HG03565 (cell line): Measurements from ENCODE around the gene APOE.
"Not testable (repeated sequence)": the region's sequence is repeated elsewhere in the genome, so short reads cannot be mapped to it uniquely, and the experiment has no call there.

ENCODE experiments used
- ATAC-seq: cut with Tn5 transposase; IDR thresholded peaks from one replicate; pipeline ENCODE4 v1.9.1; 2021; ENCODE audit warnings: mild to moderate bottlenecking, moderate library complexity; ENCODE audit not compliant: unreplicated experiment

The APOE gene

DNA sequence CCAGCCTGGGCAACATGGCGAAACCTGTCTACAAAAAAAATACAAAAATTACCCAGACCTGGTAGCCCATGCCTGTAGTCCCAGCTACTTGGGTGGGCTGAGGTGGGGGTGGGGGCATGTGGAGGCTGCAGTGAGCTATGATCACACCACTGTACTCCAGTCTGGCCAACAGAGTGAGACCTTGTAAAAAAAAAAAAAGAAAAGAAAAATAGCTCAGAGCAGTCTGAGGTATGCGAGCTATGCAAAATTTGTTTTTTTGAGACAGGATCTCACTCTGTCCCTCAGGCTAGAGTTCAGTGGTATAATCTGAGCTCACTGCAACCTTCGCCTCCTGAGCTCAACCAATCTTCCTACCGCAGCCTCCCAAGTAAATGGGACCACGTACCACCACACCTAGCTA, 21.7 kb upstream of the APOE start:
- no peak for ATAC-seq

DNA sequence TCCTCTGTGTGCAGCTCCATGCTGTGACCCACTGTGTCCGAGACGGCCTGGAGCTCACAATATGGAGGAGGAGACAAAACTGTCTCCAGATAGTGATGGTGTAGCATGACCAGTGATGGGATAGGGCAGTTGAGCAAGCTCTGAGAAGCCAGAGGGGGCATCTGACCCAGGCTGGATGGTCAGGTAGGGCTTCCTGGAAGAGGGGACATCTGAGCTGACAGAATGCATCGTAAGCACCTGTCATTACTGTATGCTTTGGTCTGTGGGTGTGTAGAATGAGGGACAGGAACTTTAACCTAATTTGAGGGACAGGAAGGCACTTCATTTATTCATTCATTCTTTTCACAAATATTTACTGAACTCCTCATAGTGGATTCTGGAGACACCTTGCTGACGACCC, 21.0 kb upstream of the APOE start:
- ATAC-seq: no peak

GRCh38 chr19:44886141-44886540, 19.5 kb upstream of the APOE start:
- ATAC-seq: no peak

DNA sequence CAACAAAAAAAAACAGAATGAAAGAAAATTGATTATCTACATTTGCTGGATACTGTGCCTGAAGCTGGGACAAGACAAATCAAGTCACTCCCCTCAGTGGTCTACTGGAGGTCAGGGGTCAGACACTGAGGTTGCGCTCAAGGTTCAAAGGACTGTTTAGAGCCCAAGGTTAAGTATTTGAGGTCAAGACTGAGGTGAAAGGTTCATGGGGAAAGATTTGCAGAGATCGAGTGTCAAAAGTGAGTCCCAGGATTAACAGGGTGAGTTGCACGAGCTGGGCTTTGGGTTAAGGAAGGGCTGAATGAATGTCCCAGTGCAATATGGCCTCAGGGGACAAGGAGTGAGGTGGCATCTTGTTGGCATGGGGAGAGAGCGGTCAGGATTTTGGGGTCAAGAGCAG, 17.9 kb upstream of the APOE start:
- no peak for ATAC-seq

GRCh38 chr19:44888335-44888734, 17.3 kb upstream of the APOE start:
- not testable (repeated sequence) for ATAC-seq

- ATAC-seq: no peak
Observed at GRCh38 chr19:44889830-44890365, 15.7 kb upstream of the APOE start.

DNA sequence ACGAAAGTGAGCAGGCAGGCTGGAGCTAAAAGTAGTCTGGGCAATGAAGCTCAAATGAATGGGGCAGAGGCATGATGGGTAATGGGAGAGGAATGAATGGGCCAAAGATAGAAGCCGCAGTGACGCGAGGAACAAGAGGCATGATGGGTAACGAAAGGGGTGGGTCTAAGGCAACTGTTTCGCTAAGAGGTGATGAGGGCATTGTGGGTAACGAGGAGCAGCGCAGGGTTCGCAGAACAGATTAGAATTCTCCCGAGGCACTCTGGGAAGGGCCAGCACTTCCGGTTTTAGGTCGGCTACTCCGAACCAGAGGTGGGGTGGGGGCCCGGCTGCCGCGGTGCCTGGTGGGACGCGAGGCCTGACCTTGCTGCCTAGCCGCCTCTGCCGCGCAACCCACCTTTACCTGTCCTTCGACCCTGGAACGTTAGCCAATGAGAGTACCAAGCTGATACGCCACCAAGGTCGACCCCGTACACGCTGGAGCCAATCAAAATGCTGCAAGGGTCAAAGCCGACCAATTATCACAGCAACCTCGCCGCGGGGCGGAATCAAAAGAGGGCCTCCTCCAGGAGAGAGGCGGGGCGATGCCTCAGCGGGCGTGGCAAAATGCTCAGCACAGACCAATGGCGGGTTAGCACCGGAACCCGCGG, 15.1 kb upstream of the APOE start:
- peak; percentile 74 for ATAC-seq

DNA sequence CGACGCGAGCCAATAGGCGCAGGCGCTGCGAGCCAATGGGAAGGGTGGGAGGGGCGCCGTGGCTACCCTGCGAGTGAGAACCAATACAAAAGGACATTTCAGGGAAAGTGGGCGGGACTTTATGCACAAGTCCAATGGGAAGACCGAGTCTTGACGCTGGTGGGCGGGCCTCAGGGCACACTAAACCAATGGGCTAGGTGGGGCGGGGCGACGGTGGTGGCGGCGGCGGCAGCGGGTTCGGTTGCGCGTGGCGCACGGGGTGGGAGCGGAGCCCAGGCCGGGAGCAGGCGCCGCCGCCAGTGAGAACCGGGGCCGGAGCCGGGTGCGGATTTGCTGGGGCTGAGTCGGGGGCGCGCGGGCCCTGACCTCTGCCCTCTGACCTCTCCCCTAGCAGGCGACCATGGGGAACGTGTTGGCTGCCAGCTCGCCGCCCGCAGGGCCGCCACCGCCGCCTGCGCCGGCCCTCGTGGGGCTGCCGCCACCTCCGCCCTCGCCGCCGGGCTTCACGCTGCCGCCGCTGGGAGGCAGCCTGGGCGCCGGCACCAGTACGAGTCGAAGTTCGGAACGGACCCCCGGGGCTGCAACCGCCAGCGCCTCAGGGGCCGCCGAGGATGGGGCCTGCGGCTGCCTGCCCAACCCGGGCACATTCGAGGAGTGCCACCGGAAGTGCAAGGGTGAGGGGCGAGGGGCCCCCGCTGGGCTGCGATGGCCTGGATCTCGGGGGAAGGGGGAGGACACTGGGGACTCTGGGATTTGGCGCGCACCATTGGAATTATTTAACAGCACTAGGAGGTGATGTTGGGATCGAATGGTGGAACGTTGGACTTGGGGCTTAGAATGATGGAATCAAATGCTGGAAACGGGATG, 14.3 kb upstream of the APOE start, which contains the start of gene TOMM40:
Gene TOMM40 (plus strand): TSS at position 239 of the 867 bp plus-strand sequence. CDS start 162 bp downstream, at position 401.
- no peak for ATAC-seq

DNA sequence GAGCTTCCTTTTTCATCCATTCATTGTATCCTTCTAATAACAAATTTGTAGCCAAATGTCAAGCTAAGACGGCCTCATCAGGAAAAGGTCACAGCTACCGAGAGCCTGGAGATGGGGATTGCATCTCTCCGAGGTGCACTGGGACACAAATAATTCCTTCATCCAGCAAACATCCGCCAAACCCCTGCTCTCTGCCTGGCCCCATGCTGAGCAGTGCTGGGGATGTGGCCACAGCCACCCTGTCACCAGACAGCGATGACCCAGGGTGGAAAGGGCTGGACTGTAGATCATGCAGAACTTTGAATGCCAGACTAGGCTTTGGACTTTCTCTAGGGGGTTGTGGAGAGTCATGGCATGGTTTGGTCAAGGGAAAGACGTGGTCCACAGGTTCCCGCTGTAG, 12.7 kb upstream of the APOE start:
- ATAC-seq: no peak

DNA sequence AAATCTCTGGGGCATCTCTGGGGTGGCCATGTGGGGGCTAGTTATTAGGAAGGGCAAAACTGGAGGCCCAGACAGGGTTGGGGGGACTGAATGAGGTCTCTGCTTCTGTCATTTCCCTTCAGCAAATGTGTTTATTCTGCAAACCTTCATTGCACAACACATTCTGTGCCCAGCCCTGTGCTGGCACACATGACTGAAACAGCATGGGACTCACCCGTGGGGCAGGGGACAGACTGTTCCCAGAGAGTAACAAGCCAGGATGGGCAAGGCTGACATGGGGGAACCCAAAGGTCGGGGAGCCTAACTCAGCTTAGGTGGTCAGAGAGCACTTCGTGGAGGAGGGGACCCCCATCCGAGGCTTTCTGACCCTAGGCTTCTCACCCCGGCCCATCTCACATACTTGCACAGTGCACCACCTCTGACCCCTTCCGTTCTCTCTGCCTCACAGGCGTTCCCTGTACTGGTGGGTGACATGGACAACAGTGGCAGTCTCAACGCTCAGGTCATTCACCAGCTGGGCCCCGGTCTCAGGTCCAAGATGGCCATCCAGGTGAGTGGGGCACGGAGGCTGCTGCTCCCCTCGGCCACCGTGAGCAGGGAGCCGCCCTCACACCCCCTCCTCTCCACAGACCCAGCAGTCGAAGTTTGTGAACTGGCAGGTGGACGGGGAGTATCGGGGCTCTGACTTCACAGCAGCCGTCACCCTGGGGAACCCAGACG, 12.1 kb upstream of the APOE start:
- no peak for ATAC-seq

DNA sequence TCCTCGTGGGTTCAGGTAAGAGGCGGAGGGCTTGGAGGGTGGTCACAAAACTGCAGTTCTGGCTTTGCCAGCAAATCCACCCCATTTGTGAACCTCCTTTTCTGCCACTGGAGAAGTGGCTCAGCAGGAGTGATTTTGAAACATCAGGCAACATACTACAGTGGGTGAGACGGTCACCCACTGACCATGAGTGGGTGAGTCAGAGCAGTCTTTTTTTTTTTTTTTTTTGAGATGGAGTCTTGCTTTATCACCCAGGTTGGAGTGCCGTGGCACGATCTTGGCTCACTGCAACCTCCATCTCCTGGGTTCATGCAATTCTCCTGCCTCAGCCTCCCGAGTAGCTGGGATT, 11.6 kb upstream of the APOE start:
- ATAC-seq: no peak

DNA sequence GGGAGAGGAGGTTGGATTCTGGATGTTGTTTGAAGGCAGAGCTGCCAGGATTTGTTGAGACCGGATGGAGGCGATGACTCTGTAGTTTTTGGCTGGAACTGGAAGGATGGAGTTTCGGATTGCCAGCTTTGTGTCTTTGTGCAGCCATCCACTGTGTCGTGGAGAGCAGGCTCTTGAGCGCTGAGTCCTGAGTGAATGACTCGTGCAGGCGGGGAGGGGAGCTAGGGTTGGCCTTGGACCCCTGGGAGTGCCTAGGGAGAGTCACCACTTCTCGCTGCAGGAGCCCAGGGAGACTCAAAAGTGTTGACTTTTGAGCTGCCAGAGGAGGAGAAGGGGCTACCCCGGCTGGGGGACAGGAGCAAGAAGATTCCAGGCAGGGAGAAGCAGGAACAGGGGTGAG, 10.7 kb upstream of the APOE start:
- no peak for ATAC-seq

GRCh38 chr19:44897835-44898234, 7.8 kb upstream of the APOE start:
- no peak for ATAC-seq

GRCh38 chr19:44900328-44901244, 5.0 kb upstream of the APOE start:
- ATAC-seq: no peak

- no peak for ATAC-seq
Observed at GRCh38 chr19:44903216-44903601, 2.4 kb upstream of the APOE start.

DNA sequence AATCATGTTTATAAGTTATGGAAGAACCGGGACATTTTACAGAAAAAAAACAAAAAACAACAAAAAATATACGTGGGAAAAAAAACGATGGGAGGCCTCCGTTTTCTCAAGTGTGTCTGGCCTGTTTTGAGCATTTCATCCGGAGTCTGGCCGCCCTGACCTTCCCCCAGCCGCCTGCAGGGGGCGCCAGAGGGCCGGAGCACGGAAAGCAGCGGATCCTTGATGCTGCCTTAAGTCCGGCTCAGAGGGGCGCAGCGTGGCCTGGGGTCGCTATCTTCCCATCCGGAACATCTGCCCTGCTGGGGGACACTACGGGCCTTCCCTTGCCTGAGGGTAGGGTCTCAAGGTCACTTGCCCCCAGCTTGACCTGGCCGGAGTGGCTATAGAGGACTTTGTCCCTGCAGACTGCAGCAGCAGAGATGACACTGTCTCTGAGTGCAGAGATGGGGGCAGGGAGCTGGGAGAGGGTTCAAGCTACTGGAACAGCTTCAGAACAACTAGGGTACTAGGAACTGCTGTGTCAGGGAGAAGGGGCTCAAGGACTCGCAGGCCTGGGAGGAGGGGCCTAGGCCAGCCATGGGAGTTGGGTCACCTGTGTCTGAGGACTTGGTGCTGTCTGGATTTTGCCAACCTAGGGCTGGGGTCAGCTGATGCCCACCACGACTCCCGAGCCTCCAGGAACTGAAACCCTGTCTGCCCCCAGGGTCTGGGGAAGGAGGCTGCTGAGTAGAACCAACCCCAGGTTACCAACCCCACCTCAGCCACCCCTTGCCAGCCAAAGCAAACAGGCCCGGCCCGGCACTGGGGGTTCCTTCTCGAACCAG, 1.8 kb upstream of the APOE start:
- ATAC-seq: no peak

DNA sequence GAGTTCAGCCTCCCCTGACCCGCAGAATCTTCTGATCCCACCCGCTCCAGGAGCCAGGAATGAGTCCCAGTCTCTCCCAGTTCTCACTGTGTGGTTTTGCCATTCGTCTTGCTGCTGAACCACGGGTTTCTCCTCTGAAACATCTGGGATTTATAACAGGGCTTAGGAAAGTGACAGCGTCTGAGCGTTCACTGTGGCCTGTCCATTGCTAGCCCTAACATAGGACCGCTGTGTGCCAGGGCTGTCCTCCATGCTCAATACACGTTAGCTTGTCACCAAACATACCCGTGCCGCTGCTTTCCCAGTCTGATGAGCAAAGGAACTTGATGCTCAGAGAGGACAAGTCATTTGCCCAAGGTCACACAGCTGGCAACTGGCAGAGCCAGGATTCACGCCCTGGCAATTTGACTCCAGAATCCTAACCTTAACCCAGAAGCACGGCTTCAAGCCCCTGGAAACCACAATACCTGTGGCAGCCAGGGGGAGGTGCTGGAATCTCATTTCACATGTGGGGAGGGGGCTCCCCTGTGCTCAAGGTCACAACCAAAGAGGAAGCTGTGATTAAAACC, 1.1 kb upstream of the APOE start:
- ATAC-seq: no peak

GRCh38 chr19:44907613-44908012, 2.0 kb downstream of the APOE start:
- no peak for ATAC-seq

- no peak for ATAC-seq
Observed at GRCh38 chr19:44908074-44908835, 2.7 kb downstream of the APOE start.
